Measurements from ENCODE around the gene AK9. TPM values are rescaled to one million over a fixed set of nuclear protein-coding genes. Genes with fewer than 3 reads are reported as not detected.

The AK9 gene
- polyA plus RNA-seq, 2 of the 4 experiments (the other 2 are of a cell fraction) = 2.2 to 4.7 TPM

GRCh38 chr6:109506841-109507240 is 184.2 kb downstream of the AK9 start:
- Histone ChIP-seq H3K4me1 (no peaks in the 10 kb centered on the region), H3K4me2 (no peak overlapping the region), H3K27ac (no peak overlapping the region), H3K4me3 (no peak overlapping the region), H3K9me3 (no peaks in the 10 kb centered on the region)
- 23% methylated on average over 2 of the region's 2 CpGs for WGBS (ENCODE audit: missing lambda C conversion rate)
- ATAC-seq (no peak), FAIRE-seq (no peak), DNase-seq (ENCODE audit: low read depth in 1 of 2, low spot score in 1 of 2) (no peak)
- ChIA-PET POLR2A (no interaction called here), CTCF (interaction anchor here (1.0 to 1.4 kb wide), 2 partner anchors 10 to 546 kb away, joined by 3 read pairs; no protein-coding TSS in a partner anchor)
- no peak for TF ChIP-seq USF2 (IDR thresholded peaks at IDR 0.05)
- TF ChIP-seq SREBF2 (IDR thresholded peaks at IDR 0.05) = no peak
- no peak for TF ChIP-seq HOXA7 (CRISPR knock-in tag; IDR thresholded peaks at IDR 0.05)
- TF ChIP-seq POLR2AphosphoS2 (conservative IDR thresholded peaks at IDR 0.05; ENCODE audit: low read length) = no peak
- no peak for TF ChIP-seq BHLHE40 (IDR thresholded peaks at IDR 0.05; ENCODE audit: low read depth, low read length)
- TF ChIP-seq NPAS2 (CRISPR knock-in tag; IDR thresholded peaks at IDR 0.05; ENCODE audit: borderline replicate concordance) = no peak
- TF ChIP-seq CBX8 (IDR thresholded peaks at IDR 0.05) = no peak
- no peak for TF ChIP-seq HEYL (CRISPR knock-in tag; IDR thresholded peaks at IDR 0.05)
- TF ChIP-seq TFCP2L1 (CRISPR knock-in tag; IDR thresholded peaks at IDR 0.05) = no peak
- no peak for TF ChIP-seq POLR2A (IDR thresholded peaks at IDR 0.05; ENCODE audit: low read length)
- TF ChIP-seq HOXB13 (CRISPR knock-in tag; IDR thresholded peaks at IDR 0.05; ENCODE audit: low read depth) = no peak

DNA sequence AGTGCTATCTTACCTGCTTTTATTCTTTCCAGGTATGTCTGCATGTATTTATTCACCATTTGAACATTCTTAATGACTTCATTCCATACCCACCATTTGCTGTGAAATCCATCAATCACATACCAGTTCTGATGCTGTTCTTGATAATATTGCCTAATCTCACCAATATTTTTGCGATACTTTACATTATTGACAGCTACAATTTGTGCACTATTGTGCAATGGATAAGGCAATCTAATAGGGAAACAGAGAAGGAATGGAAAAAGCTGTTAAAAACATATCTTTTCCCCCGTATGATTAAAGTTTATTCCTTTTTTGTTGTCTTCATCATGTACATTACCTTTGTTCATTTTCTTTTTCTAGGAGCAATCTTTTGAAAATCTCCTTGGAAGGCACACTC is 184.7 kb downstream of the AK9 start:
- no peak overlapping the region for H3K4me3 ChIP-seq
- H3K4me1 ChIP-seq = no peaks in the 10 kb centered on the region
- TF ChIP-seq SMC3 (IDR thresholded peaks at IDR 0.05) (no peak), MAFK (IDR thresholded peaks at IDR 0.05; ENCODE audit: partially characterized antibody) (no peak), HOXB5 (CRISPR knock-in tag; IDR thresholded peaks at IDR 0.05) (no peak), HMGXB4 (CRISPR knock-in tag; IDR thresholded peaks at IDR 0.05; ENCODE audit: borderline replicate concordance) (no peak), CEBPB (IDR thresholded peaks at IDR 0.05) (no peak), CBX8 (IDR thresholded peaks at IDR 0.05) (no peak), HEYL (CRISPR knock-in tag; IDR thresholded peaks at IDR 0.05) (no peak)
- H3K9me3 ChIP-seq = no peaks in the 10 kb centered on the region
- WGBS (ENCODE audit: missing lambda C conversion rate) = 39% methylated on average over 2 of the region's 2 CpGs
- no peak overlapping the region for H3K27ac ChIP-seq
- no peak overlapping the region for H3K4me2 ChIP-seq
- CTCF ChIA-PET = interaction anchor here (1.0 to 1.4 kb wide), 2 partner anchors 9 to 547 kb away, joined by 3 read pairs; no protein-coding TSS in a partner anchor
- ATAC-seq = no peak
- DNase-seq (ENCODE audit: low read depth in 1 of 2, low spot score in 1 of 2) = no peak
- no peak for FAIRE-seq
- POLR2A ChIA-PET = no interaction called here

- H3K4me2 ChIP-seq = no peak overlapping the region
- WGBS (ENCODE audit: missing lambda C conversion rate) = 47% methylated on average over 10 of the region's 10 CpGs
- H3K27ac ChIP-seq = no peak overlapping the region
- no peaks in the 10 kb centered on the region for H3K9me3 ChIP-seq
- H3K4me3 ChIP-seq = no peak overlapping the region
- TF ChIP-seq MAFK (IDR thresholded peaks at IDR 0.05; ENCODE audit: partially characterized antibody) (no peak), FOXS1 (CRISPR knock-in tag; IDR thresholded peaks at IDR 0.05) (no peak), EHMT2 (IDR thresholded peaks at IDR 0.05; ENCODE audit: low read depth) (no peak), ZSCAN20 (CRISPR knock-in tag; IDR thresholded peaks at IDR 0.05) (no peak), HOXB5 (CRISPR knock-in tag; IDR thresholded peaks at IDR 0.05) (no peak), TFCP2L1 (CRISPR knock-in tag; IDR thresholded peaks at IDR 0.05) (no peak), ZC3H11A (IDR thresholded peaks at IDR 0.05) (no peak), HOXB13 (CRISPR knock-in tag; IDR thresholded peaks at IDR 0.05; ENCODE audit: low read depth) (no peak), ATOH8 (CRISPR knock-in tag; IDR thresholded peaks at IDR 0.05; ENCODE audit: low read depth) (no peak), POLR2AphosphoS2 (conservative IDR thresholded peaks at IDR 0.05; ENCODE audit: low read length) (no peak), RNF2 (IDR thresholded peaks at IDR 0.05; ENCODE audit: borderline replicate concordance, low read depth) (no peak), ZNF302 (CRISPR knock-in tag; IDR thresholded peaks at IDR 0.05) (no peak), POLR2A (IDR thresholded peaks at IDR 0.05; ENCODE audit: low read length) (no peak), RARB (CRISPR knock-in tag; IDR thresholded peaks at IDR 0.05) (no peak), CEBPB (IDR thresholded peaks at IDR 0.05) (no peak), SREBF2 (IDR thresholded peaks at IDR 0.05) (no peak), CBX8 (IDR thresholded peaks at IDR 0.05) (no peak), ZFP36 (IDR thresholded peaks at IDR 0.05; ENCODE audit: borderline replicate concordance, partially characterized antibody) (no peak)
- H3K4me1 ChIP-seq = no peaks in the 10 kb centered on the region
- ChIA-PET CTCF (no interaction called here), POLR2A (no interaction called here)
- DNase-seq (ENCODE audit: low read depth in 1 of 2, low spot score in 1 of 2) = no peak
- no peak for FAIRE-seq
- no peak for ATAC-seq
Measured at GRCh38 chr6:109503327-109504224, 187.4 kb downstream of the AK9 start.

Data from A549 (cell line).